Spleen (tissue), 7 donors: ENCODE results near the gene SCN9A.

Experiments
- POLR2A ChIP-seq, 3 donors: fragments of 450-650 bp; IDR thresholded peaks; one replicate each; pipeline ENCODE4 v1.5.1; 2017; ENCODE audit warnings: antibody characterized with exemption in 3 of 3, mild to moderate bottlenecking in 1 of 3
- POLR2AphosphoS5 ChIP-seq, 3 donors: sonication (generic); formaldehyde crosslinking; IDR thresholded peaks; one replicate each; pipeline ENCODE4 v1.5.1; 2017; ENCODE audit warnings: antibody characterized with exemption in 3 of 3
- TF ChIP-seq, protein P1 (sequence below), 11 experiments: fragments of 200-600 bp in 7 of 11; fragments of 450-650 bp in 4 of 11; sonication (generic) in 4 of 11; IDR thresholded peaks in 8 of 11; conservative IDR thresholded peaks in 3 of 11; 1 replicate in 7 of 11; 2 replicates in 4 of 11; pipeline versions ENCODE4 v1.4.0 to v1.8.0; 2016 to 2021; ENCODE audit warnings: antibody characterized with exemption in 11 of 11, inconsistent platforms in 4 of 11, mild to moderate bottlenecking in 1 of 11
- donor health status: DM: no; HTN: no; CAD: no; lungs with moderate emphysema.
- donor health status: DM: no; HTN: no; CAD: no.
- donor health status: DM: no; HTN: no; CAD: no.

DNA sequence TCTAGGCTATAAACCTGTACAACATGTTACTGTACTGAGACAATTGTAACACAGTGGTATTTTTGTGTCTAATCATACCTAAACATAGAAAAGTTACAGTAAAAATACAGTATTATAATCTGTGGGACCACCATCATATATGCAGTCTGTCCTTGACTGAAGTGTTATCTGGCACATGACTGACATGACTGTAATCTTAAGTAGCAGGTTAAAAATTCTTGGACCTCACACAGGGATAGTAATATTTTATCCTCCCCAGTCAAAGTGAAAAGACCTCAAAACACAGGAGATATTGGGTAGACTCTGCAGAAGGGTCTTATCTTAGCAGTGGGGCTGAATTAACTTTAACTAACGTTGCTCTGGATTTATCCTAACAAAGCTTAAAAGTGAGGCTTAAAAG is 4.9 kb upstream of the SCN9A start:
- TF ChIP-seq, protein P1, sequence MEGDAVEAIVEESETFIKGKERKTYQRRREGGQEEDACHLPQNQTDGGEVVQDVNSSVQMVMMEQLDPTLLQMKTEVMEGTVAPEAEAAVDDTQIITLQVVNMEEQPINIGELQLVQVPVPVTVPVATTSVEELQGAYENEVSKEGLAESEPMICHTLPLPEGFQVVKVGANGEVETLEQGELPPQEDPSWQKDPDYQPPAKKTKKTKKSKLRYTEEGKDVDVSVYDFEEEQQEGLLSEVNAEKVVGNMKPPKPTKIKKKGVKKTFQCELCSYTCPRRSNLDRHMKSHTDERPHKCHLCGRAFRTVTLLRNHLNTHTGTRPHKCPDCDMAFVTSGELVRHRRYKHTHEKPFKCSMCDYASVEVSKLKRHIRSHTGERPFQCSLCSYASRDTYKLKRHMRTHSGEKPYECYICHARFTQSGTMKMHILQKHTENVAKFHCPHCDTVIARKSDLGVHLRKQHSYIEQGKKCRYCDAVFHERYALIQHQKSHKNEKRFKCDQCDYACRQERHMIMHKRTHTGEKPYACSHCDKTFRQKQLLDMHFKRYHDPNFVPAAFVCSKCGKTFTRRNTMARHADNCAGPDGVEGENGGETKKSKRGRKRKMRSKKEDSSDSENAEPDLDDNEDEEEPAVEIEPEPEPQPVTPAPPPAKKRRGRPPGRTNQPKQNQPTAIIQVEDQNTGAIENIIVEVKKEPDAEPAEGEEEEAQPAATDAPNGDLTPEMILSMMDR (IDR thresholded peaks at IDR 0.05 in 8 of 11, conservative IDR thresholded peaks at IDR 0.05 in 3 of 11) = no peak
- TF ChIP-seq POLR2AphosphoS5 (IDR thresholded peaks at IDR 0.05) (no peak), POLR2A (IDR thresholded peaks at IDR 0.05) (no peak)
